Measurements from ENCODE around the gene IKBKE.
A peak's percentile ranks its signal among the peaks of the same experiment; 100 is the strongest.

The IKBKE gene

DNA sequence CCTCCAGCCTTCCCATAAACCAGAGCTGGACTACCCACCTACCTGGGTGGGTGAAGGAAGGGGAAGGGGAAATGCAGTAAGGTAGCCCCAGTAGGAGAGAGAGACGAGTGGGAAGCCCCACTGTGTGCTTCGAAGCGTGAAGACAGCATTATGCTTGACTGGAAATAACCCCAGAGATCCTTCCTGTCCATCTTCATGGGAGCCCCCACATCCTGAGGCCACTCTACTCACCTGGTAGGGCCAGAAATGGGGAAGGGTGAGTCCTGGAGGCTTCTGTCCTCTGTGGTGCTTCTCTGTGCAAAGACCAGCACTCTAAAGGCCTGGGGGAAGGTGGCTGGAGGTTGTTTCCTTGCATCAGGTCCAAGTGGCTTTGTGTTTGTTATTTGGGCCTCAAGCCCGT lies 27.1 kb downstream of the IKBKE start:
- DNase-seq, result no peak

DNA sequence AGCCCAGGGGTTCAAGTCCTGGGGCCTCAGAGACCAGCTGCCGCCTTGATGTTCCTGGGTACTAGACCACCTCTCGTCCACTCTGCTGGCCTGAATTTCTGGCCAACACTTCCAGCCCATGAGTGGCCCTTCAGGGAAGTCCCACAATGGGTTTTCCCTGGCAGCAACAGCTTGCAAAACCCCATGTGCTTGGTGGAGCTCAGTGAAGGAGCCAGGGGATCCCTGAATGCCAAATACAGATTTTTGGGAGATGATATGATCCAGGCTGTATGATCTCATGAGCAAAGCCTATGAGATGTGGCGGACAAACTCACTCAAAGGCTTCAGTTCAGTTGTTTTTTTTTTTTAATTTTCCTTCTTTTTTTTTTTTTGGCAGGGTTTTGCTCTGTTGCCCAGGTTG lies 27.5 kb downstream of the IKBKE start:
- DNase-seq, result no peak

DNA sequence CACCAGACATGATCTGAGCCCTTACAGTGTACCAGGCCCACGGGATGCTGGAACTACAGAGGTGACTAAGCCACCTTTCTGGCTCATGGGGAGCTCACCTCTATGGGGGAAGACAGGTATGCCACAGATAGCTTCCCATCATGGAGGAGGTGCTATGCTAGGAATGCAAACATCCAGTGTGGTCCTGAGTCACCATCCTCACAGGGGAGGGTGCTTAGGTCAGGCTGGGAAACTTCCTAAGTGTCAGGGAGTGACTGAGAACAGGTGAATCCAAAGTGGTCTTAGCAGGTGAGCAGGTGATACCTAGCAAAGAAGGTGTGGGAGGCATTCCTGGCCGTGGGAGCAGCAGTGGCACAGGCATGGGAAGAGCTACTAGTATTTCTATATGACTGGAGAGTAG lies 28.4 kb downstream of the IKBKE start:
- no peak for DNase-seq

DNA sequence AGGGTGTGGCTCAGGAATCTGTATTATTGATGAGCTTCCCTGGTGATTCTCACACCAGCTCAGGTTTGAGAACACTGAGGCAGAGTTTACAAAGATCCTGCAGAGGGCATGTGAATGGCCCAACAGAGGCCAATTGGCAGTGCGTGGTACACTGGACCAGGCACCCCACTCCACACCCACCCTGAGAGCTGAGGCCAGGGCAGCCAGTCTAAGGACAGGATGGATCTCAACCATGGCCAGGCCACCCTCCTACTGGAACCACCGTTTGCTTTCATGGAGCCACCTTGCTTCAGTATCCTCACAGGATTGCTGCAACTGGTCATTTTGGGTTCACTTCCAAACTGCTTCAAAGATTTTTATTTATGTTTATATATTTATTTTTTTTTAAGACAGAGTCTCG lies 29.8 kb downstream of the IKBKE start:
- DNase-seq, result no peak

DNA sequence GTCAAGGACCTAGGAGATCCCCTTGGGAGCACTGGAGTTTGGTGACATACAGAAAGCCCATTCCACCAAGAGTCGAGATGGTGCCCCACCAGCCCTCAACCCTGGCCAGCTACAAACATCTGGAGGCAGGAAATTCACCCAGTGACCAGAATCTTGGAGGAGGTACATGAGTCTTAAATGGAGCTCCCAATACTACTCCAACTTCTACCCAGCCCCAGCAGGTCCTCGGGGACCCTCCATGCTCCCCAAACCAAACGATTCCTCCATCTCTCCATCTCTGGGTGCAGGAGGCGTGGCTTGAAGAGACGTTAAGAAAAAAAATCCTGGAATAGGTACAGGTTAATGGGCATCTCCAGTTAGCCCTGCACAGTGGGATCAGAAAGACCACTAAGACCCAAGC lies 31.6 kb downstream of the IKBKE start:
- no peak for DNase-seq

DNA sequence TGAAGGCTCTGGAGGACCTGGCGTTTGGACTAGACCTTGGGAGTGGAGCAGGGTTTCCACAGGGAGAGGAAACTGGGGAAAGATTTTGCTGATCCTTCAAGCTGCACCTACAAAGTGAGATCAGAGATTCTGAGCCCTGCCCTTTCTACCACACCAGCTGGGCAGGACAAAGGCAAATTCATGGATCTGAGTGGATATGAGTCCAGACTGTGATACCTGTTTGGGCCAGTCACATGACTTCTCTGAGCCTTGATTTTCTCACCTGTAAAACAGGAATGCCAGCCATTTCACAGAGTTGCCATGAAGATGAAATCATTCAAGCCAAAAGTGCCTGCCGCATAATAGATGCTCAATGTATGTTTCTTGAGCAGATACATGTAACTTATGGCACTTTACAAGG lies 32.1 kb downstream of the IKBKE start:
- DNase-seq, result no peak

DNA sequence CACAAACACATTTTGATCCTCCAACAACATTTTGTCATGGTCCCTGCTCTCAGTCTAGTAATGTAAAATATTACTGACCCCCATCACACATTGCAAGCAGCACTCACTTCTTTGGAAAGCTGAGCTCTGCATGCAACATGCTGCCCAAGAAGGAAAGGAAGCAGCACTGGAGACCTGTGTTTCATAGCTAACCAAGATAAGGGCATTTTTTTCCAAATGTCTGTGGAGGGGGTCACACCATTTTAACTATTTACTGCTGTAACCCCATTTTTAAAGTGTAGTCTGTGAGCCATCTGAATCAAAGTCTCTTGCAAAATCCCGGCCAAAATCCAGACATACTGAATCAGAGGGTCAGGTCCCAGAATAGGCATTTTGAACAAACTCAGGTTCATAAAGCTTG lies 32.5 kb downstream of the IKBKE start:
- no peak for DNase-seq

DNA sequence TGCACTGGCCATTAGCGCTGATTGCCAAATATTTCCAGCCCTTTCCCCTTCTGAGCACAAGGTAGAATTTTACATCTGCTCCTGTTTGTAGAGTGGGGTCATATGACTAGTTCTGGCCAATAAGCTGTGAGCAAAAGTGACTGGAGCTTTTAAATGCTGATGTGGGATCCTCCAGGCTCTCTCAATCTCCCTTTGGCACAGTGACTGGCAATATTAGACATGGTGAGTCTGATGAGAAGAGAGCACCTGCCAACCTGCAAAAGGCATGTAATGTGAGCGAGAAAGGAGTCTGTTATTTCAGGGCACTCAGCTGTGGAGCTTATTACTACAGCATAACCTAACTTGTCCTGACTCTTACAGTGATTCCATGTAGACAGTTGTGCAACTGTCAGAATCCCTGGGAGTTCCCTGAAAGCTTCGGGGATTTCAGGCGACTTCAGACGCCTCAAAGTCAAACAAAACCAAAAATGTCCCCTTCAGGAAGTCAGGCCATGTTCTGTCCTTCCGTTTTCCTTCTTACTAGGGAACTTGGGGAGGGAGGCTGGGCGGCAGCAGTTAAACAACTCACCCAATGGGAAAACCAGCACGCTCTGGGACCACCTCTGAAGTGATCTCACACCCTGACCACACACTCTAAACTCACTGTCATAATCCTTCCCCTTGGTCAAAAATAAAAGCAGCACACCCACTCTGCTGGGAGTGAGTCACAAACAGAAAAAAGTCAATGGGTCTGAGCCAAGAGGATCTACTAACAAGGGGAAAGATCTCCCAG lies 33.5 kb downstream of the IKBKE start:
- peak; percentile 93 to 98 (median 95) for DNase-seq

DNA sequence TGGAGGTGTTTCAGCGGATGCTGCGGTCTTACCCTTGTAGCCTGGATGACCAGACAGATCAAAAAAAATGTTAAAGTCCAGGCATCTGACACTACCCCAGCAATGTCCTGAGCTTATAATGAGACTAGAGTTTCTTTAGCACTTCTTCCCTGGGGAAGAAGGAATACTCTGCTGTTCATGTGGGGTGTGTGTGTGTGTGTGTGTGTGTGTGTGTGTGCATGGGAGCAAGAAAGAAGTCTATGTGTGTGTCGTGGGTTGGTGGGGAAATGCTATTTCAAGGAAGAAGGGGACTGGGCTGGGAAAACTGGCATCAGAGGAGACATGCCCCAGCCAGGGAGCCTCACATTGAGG lies 34.1 kb downstream of the IKBKE start:
- peak in 1 of 4 experiments; percentile 29 for DNase-seq

DNA sequence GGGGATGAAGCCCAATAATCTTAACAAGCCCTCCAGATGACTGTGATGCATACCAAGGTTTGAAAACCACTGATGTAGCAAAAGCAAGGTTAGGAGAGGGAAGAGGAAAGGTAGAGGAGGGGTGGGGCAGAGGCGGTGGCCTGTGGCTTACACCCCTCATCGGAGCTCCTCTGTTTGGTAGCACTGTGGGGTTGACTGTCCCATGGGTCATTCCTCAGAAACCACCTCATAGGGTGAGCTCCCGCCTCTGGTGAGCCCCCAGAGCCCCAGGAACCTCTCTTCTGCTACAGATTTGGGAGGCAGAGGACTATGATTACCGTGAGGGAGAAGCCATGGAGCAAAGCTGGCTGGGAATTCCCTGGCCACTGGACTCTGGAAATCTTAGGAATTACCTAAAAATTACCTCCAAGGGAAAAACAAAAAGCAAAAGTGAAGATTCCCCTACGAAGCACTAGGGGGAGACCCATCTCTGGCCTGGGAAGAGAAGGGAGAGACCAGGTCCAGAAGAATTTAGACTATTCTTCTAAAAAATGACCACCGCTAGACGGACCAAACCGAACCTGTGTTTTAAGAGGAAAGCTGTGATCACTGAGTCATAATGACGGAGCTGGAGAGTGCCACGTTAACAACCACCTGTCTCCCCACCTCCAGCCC lies 35.6 kb downstream of the IKBKE start:
- DNase-seq, result peak in 3 of 4 experiments; percentile 33 to 42 (median 39)

DNA sequence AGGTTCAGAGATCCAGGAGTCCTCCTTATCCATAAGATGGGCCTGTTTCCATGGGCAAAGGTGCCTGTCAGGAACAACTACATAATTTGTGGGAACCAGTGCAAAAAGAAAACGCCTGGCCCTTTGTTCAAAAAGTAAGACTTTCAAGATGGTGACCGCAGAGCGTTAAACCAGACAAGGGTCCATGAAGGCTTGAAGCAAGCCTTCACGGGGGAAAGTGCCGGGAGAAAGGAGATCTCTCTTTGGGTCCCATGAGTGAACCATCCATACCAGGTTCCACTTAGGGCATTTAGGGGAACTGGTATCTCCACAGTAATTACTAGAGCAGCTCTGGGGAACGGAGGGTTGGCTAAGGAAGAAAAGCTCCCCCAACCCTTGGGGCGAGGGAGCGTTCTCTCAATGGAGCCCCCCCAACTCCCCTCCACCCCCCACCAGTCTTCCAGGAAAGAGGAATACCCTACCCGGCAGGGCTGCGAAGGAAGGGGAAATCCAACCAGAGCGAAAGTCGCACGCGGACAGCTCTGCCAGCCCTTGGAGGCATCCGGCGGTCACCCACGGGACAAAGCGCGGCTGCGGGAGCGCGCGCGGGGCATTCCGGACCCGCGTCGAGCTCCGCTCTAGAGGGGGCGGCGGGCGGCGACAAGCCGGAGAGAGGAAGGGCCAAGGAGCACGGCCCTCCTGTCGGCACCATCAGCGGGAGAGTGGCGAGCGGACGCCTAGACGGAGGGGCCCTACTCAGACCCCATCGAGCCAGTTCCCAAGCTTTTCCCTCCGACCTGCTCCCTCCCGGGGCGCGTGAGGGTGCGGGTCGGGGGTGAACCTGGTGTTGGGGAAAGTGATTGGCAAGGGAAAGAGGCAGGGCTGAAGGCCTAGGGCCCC lies 36.4 kb downstream of the IKBKE start:
- peak; percentile 40 to 80 (median 64) for DNase-seq

DNA sequence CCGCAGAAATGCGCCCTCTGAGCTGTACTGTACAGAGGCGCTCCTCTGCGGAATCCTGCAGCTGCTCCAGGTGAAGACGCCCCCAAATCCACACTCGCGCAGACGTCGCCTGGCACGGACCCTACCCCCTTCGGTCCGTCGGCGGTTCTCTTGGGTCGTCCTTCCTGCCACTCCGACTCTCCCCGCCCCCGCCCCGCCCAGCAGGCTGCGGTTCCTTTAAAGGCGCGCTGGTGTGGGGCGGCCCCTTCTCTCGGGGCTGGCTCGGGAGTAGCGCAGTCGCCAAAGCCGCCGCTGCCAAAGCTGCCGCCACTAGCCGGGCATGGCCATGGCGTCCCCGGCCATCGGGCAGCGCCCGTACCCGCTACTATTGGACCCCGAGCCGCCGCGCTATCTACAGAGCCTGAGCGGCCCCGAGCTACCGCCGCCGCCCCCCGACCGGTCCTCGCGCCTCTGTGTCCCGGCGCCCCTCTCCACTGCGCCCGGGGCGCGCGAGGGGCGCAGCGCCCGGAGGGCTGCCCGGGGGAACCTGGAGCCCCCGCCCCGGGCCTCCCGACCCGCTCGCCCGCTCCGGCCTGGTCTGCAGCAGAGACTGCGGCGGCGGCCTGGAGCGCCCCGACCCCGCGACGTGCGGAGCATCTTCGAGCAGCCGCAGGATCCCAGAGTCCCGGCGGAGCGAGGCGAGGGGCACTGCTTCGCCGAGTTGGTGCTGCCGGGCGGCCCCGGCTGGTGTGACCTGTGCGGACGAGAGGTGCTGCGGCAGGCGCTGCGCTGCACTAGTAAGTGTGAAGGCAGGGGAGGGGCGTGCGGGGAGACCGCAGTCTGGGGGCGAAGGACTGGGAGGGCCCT lies 37.2 kb downstream of the IKBKE start, which contains the start of gene RASSF5:
Gene RASSF5 (plus strand): TSS at position 248 of the 846 bp plus-strand sequence. CDS start 72 bp downstream, at position 320.
- DNase-seq, result peak; percentile 79 to 93 (median 86)

DNA sequence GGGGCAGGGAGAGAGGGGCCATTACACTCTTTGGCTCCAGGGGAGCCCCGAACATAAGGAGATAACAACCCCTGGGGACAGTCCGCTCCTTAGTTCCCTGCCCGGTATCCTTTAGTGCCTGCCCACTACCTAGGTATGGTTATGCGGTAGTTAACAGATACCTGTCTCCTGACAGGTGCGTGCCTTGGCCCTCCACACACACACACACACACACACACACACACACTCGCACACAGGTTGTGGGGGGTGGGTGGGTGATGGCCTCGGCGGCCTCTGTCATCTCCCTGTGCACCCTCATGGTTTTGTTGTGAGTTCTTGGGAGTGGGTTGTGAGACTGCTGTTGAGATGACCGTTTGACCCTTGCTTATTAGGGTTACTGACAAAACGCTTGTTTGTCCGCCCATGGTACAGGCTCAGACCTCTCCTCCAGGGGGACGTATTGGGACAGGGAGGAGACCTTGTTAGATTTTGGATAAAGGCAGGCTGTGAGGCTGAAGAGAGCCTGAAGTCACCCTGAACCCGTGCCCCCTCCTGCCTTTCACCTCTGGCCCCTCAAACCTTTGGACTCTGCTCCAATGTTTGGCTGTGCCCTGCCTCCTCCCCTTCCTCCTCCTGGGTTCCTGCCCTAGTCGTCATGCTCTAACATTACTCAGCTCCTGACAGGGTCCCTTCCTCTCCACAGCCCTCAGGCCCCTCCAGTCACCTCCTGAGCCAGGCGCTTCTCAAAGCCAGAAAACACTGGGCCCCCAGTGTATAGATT lies 38.0 kb downstream of the IKBKE start:
- DNase-seq, result peak in 2 of 4 experiments; percentile 23 to 27

DNA sequence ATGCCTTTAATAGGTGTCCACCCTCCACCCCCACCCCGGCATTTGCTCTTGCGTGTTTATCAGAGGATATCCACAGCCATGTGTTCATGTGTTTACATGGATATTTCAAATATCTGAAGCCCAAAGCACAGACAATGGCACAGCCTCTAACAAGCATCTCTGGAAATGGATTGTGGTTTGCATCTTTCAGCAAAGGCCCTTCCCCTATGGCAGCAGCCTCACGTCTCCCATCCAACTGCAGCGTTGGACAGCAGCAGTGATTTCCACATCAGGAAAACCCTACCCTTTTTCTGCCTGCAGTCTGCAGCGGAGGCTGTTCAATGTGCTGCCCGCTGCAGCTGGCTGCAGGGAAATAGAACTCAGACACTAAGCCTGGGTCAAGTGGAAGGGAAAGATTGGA lies 38.7 kb downstream of the IKBKE start:
- DNase-seq, result peak in 1 of 4 experiments; percentile 29

DNA sequence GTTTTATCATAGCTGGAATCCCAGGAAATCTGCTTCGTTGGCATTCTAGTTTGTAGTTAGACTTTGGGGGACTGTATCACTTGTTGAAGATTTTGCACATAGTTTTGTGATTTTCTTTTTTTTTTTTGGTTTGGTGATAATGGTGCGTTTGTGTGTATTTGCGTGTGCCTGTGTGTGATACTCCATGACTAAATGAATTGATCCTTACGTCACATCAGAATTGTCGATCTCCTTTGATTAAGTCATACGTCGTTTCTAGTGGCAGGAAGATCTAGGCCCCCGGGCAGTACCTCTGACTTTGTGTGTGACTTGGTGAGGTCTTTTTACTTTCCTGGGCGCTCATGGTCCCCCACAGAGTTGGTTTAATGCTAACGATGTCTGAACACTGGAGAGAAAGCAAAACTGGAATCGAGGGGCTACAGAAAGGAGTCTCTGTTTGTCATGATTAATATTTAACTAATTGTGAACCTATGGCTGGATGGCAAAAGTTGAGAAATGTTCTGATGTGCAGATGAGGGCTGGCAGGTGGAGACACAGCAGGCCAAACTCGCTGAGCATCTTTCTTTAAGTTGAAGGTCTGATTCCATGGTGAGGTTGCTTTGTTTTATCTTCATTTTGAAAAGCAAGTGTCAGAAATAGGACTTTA lies 39.5 kb downstream of the IKBKE start:
- no peak for DNase-seq

DNA sequence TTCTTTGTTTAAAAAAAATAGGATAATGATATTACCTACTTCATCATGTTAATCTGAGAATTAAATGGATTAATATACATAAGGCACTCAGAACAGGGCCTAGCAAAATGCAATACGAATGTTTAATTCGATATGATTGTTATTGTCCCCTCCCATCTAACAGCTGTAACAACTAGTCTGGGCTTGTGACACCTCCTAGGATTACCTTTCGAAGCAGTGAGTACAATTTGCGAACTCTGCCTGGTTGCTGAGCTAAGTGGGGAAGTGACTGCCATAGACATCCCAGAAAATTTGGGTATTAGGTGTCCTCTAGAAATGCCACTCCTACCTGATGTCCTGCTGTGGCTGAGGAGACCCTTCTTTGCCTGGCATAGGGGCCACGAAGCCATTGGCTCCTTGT lies 40.1 kb downstream of the IKBKE start:
- no peak for DNase-seq

DNA sequence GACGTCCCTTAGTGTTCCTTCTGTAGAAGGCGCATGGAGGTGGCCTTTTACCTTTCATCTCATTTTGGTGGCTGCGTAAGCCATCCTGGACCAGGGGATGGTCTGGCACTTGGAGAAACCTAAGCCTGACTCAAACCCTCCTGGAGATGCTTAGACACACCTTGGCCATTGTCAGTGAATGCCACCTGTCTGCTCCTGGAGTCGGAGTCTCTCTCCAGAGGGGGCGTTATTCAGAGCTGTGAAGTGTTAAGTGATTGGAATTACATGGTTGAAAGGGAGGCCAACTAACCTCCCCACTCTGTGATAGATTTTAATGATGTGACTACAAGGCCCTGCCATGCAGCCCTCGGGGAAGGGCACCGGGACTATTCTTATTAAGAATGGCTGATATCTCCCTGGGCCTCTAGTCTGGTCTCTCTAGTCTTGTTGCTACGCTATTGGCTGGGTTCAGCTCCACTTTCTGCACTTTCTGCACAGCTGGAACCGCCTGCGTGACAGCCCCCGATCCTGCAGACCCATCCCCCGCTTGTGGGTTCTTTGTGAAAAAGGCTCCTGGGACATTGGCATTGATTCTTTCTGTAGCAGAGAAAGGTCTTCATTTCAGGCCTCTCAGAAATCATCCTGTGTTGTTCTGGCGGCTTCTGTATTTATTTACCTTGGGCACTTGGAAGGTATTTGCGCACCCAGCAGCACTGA lies 41.2 kb downstream of the IKBKE start:
- peak in 1 of 4 experiments; percentile 33 for DNase-seq

DNA sequence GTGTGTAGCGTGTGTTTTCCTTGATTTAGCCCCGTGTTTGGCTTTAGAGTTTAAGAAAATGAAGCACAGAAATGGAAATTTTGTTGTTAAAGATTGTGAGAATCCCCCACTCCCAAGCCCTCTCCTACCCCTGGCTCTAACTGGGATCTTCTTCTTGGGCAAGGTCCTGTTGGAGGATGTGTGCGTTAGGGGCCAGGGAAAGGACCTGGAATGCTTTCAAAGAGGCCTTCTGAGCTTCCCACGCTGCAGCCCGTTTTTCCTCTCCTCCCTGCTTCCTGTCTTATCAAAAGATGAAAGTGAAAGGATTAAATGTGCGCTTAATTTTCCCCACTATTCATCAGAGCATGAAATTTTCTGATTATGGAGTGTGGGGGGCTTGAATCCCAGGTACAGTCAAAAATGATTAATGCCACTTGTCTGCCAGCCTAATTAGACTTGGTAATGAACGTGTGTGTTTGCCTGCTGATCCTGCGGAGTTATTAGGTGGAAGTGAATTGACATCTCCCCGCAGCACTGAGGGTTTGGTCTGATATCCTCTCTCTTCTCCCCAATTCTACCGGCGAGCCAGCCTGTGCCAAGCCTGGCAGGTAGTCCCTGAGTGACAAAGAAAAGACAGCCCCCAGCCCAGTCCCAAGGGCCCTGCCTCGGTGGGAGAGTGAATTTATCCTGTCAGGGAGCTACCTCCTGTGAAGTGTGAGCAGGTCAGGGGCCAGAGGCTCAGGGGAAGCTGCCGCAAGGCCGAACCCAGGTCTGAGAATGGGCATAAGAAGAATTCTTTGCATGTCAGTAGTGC lies 42.0 kb downstream of the IKBKE start:
- DNase-seq, result no peak

DNA sequence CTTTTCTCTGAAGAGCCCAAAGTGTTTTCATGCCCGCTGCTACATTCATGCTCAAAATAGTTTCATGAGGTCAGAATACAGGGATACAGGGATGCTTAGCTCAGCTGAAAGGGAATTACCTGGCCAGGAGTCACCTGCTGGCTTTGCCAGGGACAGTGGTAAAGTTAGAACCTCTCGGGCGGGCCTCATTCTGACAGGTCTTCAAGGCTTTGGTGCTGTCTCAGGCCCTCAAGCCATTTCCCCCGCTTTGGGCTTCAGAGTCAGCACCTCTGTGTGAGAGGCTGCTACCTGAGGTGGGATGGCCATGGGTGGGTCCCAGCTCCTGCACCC lies 42.5 kb downstream of the IKBKE start:
- no peak for DNase-seq

All from suppressor macrophage (primary cell).